ENCODE measurements around the gene TCP11L2. TPM values are rescaled to one million over a fixed set of nuclear protein-coding genes. Genes with fewer than 3 reads are reported as not detected.

Gene TCP11L2
- total RNA-seq, 1 donor, result 201 TPM

GRCh38 chr12:106292339-106292738, 10.2 kb upstream of the TCP11L2 start:
- no peaks in the 10 kb centered on the region for H3K9me3 ChIP-seq (ENCODE audit: low read depth, low read length)
- peaks cover 12% of the 10 kb centered on the region for H3K4me1 ChIP-seq (ENCODE audit: insufficient read depth, low read length)
- no peaks in the 10 kb centered on the region for H3K27me3 ChIP-seq (ENCODE audit: insufficient read depth, low read length)
- H3K4me3 ChIP-seq (ENCODE audit: low read length), result no peak overlapping the region

- H3K27me3 ChIP-seq (ENCODE audit: insufficient read depth, low read length), result no peaks in the 10 kb centered on the region
- no peaks in the 10 kb centered on the region for H3K9me3 ChIP-seq (ENCODE audit: low read depth, low read length)
- no peak overlapping the region for H3K4me3 ChIP-seq (ENCODE audit: low read length)
- peaks cover 4% of the 10 kb centered on the region for H3K4me1 ChIP-seq (ENCODE audit: insufficient read depth, low read length)
Measured at GRCh38 chr12:106296179-106296877, 6.2 kb upstream of the TCP11L2 start.

DNA sequence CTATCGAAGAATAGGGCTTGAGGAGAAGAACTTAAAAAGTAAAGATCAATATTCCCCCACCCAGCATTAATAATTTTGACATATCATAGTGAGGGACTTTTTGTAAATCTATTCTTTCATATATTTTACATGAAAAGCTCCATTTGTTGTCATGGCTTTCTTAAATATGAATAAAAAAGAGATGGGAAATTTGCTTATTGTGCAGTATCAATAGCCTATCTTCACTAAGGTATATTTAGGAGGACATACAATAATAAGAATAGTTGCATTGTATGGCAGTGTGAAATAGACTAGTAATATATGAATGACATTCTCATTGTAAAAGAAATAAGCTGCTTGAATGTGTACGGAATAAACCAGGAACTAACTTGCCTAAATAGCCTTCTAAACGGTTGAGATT, 5.5 kb upstream of the TCP11L2 start:
- H3K27me3 ChIP-seq (ENCODE audit: insufficient read depth, low read length), result no peaks in the 10 kb centered on the region
- H3K4me3 ChIP-seq (ENCODE audit: low read length), result no peak overlapping the region
- H3K4me1 ChIP-seq (ENCODE audit: insufficient read depth, low read length), result peaks cover 11% of the 10 kb centered on the region
- H3K9me3 ChIP-seq (ENCODE audit: low read depth, low read length), result no peaks in the 10 kb centered on the region

GRCh38 chr12:106297681-106298080, 4.9 kb upstream of the TCP11L2 start:
- no peaks in the 10 kb centered on the region for H3K27me3 ChIP-seq (ENCODE audit: insufficient read depth, low read length)
- no peak overlapping the region for H3K4me3 ChIP-seq (ENCODE audit: low read length)
- peaks cover 11% of the 10 kb centered on the region for H3K4me1 ChIP-seq (ENCODE audit: insufficient read depth, low read length)
- H3K9me3 ChIP-seq (ENCODE audit: low read depth, low read length), result no peaks in the 10 kb centered on the region

- no peaks in the 10 kb centered on the region for H3K27me3 ChIP-seq (ENCODE audit: insufficient read depth, low read length)
- H3K4me3 ChIP-seq (ENCODE audit: low read length), result no peak overlapping the region
- no peaks in the 10 kb centered on the region for H3K9me3 ChIP-seq (ENCODE audit: low read depth, low read length)
- peaks cover 21% of the 10 kb centered on the region for H3K4me1 ChIP-seq (ENCODE audit: insufficient read depth, low read length)
Measured at GRCh38 chr12:106299202-106299774, 3.2 kb upstream of the TCP11L2 start.

- no peaks in the 10 kb centered on the region for H3K9me3 ChIP-seq (ENCODE audit: low read depth, low read length)
- H3K4me1 ChIP-seq (ENCODE audit: insufficient read depth, low read length), result peaks cover 34% of the 10 kb centered on the region
- no peaks in the 10 kb centered on the region for H3K27me3 ChIP-seq (ENCODE audit: insufficient read depth, low read length)
- no peak overlapping the region for H3K4me3 ChIP-seq (ENCODE audit: low read length)
Measured at GRCh38 chr12:106300761-106301160, 1.8 kb upstream of the TCP11L2 start.

DNA sequence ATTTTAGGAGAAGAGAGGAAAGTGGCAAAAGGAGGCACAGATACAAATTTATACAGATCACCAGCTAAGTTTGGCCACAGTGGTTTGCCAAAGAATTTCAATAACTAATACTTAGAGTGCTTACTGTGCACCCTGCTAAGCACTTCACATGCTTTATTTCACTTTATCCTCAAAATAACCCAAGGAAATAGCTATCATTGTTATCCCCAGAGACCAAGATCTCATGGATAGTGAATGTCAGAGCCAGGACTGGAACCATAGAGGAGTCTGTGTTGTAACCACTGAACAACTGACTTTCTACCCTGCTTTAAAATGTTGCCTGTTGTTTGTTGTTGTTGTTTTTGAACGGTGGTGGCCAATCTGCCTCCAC, 1.3 kb upstream of the TCP11L2 start:
- Histone ChIP-seq H3K27me3 (ENCODE audit: insufficient read depth, low read length) (no peaks in the 10 kb centered on the region), H3K9me3 (ENCODE audit: low read depth, low read length) (no peaks in the 10 kb centered on the region), H3K4me1 (ENCODE audit: insufficient read depth, low read length) (peaks cover 38% of the 10 kb centered on the region), H3K4me3 (ENCODE audit: low read length) (no peak overlapping the region)

GRCh38 chr12:106301611-106302321, 767 bp upstream of the TCP11L2 start:
- peaks cover 40% of the 10 kb centered on the region for H3K4me1 ChIP-seq (ENCODE audit: insufficient read depth, low read length)
- no peaks in the 10 kb centered on the region for H3K9me3 ChIP-seq (ENCODE audit: low read depth, low read length)
- H3K4me3 ChIP-seq (ENCODE audit: low read length), result peak overlapping the region; percentile 50
- no peaks in the 10 kb centered on the region for H3K27me3 ChIP-seq (ENCODE audit: insufficient read depth, low read length)

DNA sequence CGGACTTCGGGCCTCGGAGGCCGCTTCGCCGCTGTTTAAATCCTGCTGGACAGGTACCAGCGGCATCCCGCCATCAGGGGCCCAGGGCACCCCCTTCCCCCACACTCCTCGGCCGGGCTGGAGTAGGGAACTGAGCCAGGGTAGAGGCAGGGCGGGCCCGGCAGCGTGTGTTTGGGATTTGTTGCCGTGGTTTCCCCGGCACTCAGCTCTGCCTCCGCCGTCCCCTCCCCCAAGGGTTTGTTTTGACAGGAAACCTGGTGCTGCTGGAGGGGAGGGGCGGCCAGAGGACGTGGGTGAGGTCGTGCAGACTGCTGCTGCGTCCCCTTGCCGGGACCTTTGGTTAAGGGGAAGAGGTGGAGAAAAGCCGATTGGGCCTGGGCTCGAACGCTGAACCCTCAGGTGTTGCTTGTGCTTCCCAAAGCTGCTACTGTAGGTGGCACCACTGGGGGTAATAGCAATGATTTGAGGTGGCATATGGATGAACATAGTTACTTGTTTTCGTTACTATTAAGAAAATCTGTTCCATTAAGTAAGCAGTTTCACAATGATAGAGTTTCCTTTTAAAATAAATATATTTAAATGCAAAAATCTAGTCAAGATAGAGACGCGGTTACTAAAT, 778 bp downstream of the TCP11L2 start:
- H3K4me1 ChIP-seq (ENCODE audit: insufficient read depth, low read length), result peaks cover 42% of the 10 kb centered on the region
- H3K4me3 ChIP-seq (ENCODE audit: low read length), result peak overlapping the region; percentile 96
- no peaks in the 10 kb centered on the region for H3K9me3 ChIP-seq (ENCODE audit: low read depth, low read length)
- no peaks in the 10 kb centered on the region for H3K27me3 ChIP-seq (ENCODE audit: insufficient read depth, low read length)

DNA sequence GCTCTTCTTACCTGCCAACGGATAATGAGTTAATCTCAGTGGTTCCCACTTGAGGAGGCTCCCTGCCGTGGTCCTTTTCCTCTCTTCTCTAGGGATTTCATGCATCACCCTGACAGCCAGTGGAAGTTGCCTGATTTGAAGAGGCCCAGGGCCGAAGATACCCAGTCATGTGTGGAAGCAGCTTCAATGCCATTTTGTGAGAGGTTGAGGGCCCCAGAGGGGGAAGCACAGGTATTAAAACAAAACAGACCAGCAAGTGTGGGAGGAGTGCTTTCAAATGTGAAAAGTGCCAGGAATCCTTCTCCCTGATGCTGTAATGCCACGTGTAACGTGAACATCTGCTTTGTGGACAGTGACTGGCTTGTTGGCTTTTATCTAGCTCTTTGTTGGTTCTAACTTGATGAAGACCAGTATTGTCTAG, 1.5 kb downstream of the TCP11L2 start:
- H3K27me3 ChIP-seq (ENCODE audit: insufficient read depth, low read length), result no peaks in the 10 kb centered on the region
- H3K4me1 ChIP-seq (ENCODE audit: insufficient read depth, low read length), result peaks cover 47% of the 10 kb centered on the region
- no peaks in the 10 kb centered on the region for H3K9me3 ChIP-seq (ENCODE audit: low read depth, low read length)
- peak overlapping the region; percentile 96 for H3K4me3 ChIP-seq (ENCODE audit: low read length)

DNA sequence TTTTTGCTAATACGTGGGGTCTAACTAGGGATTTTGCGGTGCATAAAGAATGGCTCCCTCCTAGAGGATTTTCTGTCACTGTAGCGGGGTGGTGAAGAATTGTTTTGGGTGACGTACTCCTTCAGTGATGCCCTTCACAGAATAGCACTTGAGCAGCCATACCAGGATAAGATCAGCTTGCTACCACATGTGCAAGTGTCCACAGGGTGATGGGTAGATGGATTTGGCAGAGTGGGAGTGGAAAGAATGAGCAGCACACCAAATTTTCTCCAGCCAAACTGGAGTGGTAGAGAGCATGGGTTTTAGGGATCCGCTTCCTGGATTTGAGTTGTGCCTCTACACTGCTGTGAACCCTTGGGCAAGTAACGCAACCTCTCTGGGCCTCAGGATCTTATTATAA, 2.3 kb downstream of the TCP11L2 start:
- H3K4me1 ChIP-seq (ENCODE audit: insufficient read depth, low read length), result peaks cover 55% of the 10 kb centered on the region
- no peak overlapping the region for H3K4me3 ChIP-seq (ENCODE audit: low read length)
- H3K9me3 ChIP-seq (ENCODE audit: low read depth, low read length), result no peaks in the 10 kb centered on the region
- H3K27me3 ChIP-seq (ENCODE audit: insufficient read depth, low read length), result no peaks in the 10 kb centered on the region

GRCh38 chr12:106305376-106305775, 2.8 kb downstream of the TCP11L2 start:
- Histone ChIP-seq H3K4me3 (ENCODE audit: low read length) (no peak overlapping the region), H3K27me3 (ENCODE audit: insufficient read depth, low read length) (no peaks in the 10 kb centered on the region)

DNA sequence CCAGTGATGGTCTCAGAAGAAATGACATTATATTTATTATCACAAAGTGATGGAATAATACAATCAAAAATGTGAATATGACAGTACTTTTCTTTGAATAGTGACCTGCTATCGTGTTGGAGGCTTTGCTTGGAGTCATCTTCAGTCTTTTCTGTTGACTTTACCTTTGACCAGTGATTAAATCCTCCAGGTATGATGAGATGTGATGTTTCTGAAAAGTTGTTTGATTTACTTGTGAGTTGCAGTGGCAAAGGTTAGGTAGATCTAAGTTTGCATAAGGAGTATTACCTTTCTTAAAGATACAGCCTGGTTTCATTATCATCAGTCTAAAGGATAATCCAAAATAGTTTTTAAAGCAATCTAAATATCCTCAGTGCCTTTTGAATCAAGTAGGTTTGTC, 4.6 kb downstream of the TCP11L2 start:
- no peaks in the 10 kb centered on the region for H3K27me3 ChIP-seq (ENCODE audit: insufficient read depth, low read length)
- no peaks in the 10 kb centered on the region for H3K9me3 ChIP-seq (ENCODE audit: low read depth, low read length)
- peaks cover 64% of the 10 kb centered on the region for H3K4me1 ChIP-seq (ENCODE audit: insufficient read depth, low read length)
- no peak overlapping the region for H3K4me3 ChIP-seq (ENCODE audit: low read length)

More at GRCh38 chr12:106305376-106305775, 2.8 kb downstream of the TCP11L2 start:
- no peaks in the 10 kb centered on the region for H3K9me3 ChIP-seq (ENCODE audit: low read depth, low read length)
- peaks cover 61% of the 10 kb centered on the region for H3K4me1 ChIP-seq (ENCODE audit: insufficient read depth, low read length)

DNA sequence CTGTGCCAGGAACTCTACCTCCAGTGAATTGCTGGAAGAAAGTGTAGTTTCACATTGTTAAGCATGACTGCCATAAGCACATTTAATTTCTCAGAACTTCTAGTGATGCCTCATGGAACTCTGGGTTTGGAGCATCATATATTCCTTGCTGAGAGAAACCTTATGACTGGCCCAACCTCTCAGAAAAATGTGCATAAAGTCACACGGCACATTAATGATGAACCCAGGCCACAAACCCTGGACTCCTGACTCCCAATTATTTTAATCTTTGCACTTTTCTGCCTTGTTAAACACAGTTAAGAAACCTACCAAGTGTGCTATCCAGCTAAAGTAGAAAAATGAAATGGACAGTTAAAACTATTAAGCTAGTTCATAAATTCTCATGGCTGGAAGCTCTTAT, 5.6 kb downstream of the TCP11L2 start:
- Histone ChIP-seq H3K4me1 (ENCODE audit: insufficient read depth, low read length) (peaks cover 70% of the 10 kb centered on the region), H3K4me3 (ENCODE audit: low read length) (no peak overlapping the region), H3K9me3 (ENCODE audit: low read depth, low read length) (no peaks in the 10 kb centered on the region), H3K27me3 (ENCODE audit: insufficient read depth, low read length) (no peaks in the 10 kb centered on the region)

- no peak overlapping the region for H3K4me3 ChIP-seq (ENCODE audit: low read length)
- peaks cover 69% of the 10 kb centered on the region for H3K4me1 ChIP-seq (ENCODE audit: insufficient read depth, low read length)
- no peaks in the 10 kb centered on the region for H3K27me3 ChIP-seq (ENCODE audit: insufficient read depth, low read length)
- H3K9me3 ChIP-seq (ENCODE audit: low read depth, low read length), result no peaks in the 10 kb centered on the region
Measured at GRCh38 chr12:106308611-106309010, 6.1 kb downstream of the TCP11L2 start.

Measured in mononuclear cell (primary cell).